Measurements from ENCODE around the gene LINGO1. TPM values are rescaled to one million over a fixed set of nuclear protein-coding genes. Genes with fewer than 3 reads are reported as not detected.

The LINGO1 gene
- total and polyA plus RNA-seq, 2 donors (not counting 1 experiment from before 2014, with no cell fraction given): 0.05 TPM; not detected in 1

GRCh38 chr15:77605547-77605946, 27.2 kb downstream of the LINGO1 start:
- H3K36me3 ChIP-seq (ENCODE audit: control insufficient read depth, insufficient read depth, low read length): no peaks in the 10 kb centered on the region
- TF ChIP-seq CTCF (conservative IDR thresholded peaks at IDR 0.05 in 1 of 2, IDR thresholded peaks at IDR 0.05 in 1 of 2; ENCODE audit: low read depth in 1 of 2, low read length in 2 of 2) (no peak), EZH2 (IDR thresholded peaks at IDR 0.05; ENCODE audit: low read length, missing control alignments) (no peak)
- H3K27me3 ChIP-seq (ENCODE audit: control insufficient read depth, insufficient read depth, low read length): peaks cover 3% of the 10 kb centered on the region
- no peak for DNase-seq (ENCODE audit: low read depth in 2 of 2)
- H3K27ac ChIP-seq (ENCODE audit: insufficient read depth, low read length): no peak overlapping the region
- no peak overlapping the region for H3K9ac ChIP-seq (ENCODE audit: insufficient read depth, low read length)
- peaks cover 3% of the 10 kb centered on the region for H3K4me1 ChIP-seq (ENCODE audit: control insufficient read depth, extremely low read depth, insufficient read depth, low read length)
- H3K4me3 ChIP-seq (replicated peaks in 1 of 4; ENCODE audit: control extremely low read depth in 1 of 4, insufficient read depth in 1 of 4, low read depth in 3 of 4, low read length in 4 of 4): no peak overlapping the region
- no peaks in the 10 kb centered on the region for H3K79me2 ChIP-seq (ENCODE audit: control insufficient read depth, insufficient read depth, low read length)
- H3K9me3 ChIP-seq (ENCODE audit: control insufficient read depth, insufficient read depth, low read depth, low read length): no peaks in the 10 kb centered on the region
- H2AFZ ChIP-seq (ENCODE audit: low read length): no peak overlapping the region
- H3K4me2 ChIP-seq (ENCODE audit: extremely low read depth, insufficient read depth, low read length): no peak overlapping the region
- H4K20me1 ChIP-seq (ENCODE audit: control insufficient read depth, extremely low read depth, insufficient read depth, low read length): no peaks in the 10 kb centered on the region

GRCh38 chr15:77604973-77605372, 27.7 kb downstream of the LINGO1 start:
- Histone ChIP-seq H4K20me1 (ENCODE audit: control insufficient read depth, extremely low read depth, insufficient read depth, low read length) (no peaks in the 10 kb centered on the region), H2AFZ (ENCODE audit: low read length) (no peak overlapping the region), H3K27me3 (ENCODE audit: control insufficient read depth, insufficient read depth, low read length) (peaks cover 3% of the 10 kb centered on the region), H3K9me3 (ENCODE audit: control insufficient read depth, insufficient read depth, low read depth, low read length) (no peaks in the 10 kb centered on the region), H3K4me2 (ENCODE audit: extremely low read depth, insufficient read depth, low read length) (no peak overlapping the region), H3K27ac (ENCODE audit: insufficient read depth, low read length) (no peak overlapping the region), H3K4me3 (replicated peaks in 1 of 4; ENCODE audit: control extremely low read depth in 1 of 4, insufficient read depth in 1 of 4, low read depth in 3 of 4, low read length in 4 of 4) (no peak overlapping the region), H3K9ac (ENCODE audit: insufficient read depth, low read length) (no peak overlapping the region), H3K4me1 (ENCODE audit: control insufficient read depth, extremely low read depth, insufficient read depth, low read length) (peaks cover 3% of the 10 kb centered on the region), H3K36me3 (ENCODE audit: control insufficient read depth, insufficient read depth, low read length) (no peaks in the 10 kb centered on the region), H3K79me2 (ENCODE audit: control insufficient read depth, insufficient read depth, low read length) (no peaks in the 10 kb centered on the region)
- no peak for TF ChIP-seq EZH2 (IDR thresholded peaks at IDR 0.05; ENCODE audit: low read length, missing control alignments)
- TF ChIP-seq CTCF (conservative IDR thresholded peaks at IDR 0.05 in 1 of 2, IDR thresholded peaks at IDR 0.05 in 1 of 2; ENCODE audit: low read depth in 1 of 2, low read length in 2 of 2): no peak
- DNase-seq (ENCODE audit: low read depth in 2 of 2): no peak

- H3K79me2 ChIP-seq (ENCODE audit: control insufficient read depth, insufficient read depth, low read length): no peaks in the 10 kb centered on the region
- no peak overlapping the region for H2AFZ ChIP-seq (ENCODE audit: low read length)
- H4K20me1 ChIP-seq (ENCODE audit: control insufficient read depth, extremely low read depth, insufficient read depth, low read length): no peaks in the 10 kb centered on the region
- no peak overlapping the region for H3K9ac ChIP-seq (ENCODE audit: insufficient read depth, low read length)
- peaks cover 3% of the 10 kb centered on the region for H3K27me3 ChIP-seq (ENCODE audit: control insufficient read depth, insufficient read depth, low read length)
- peaks cover 3% of the 10 kb centered on the region for H3K4me1 ChIP-seq (ENCODE audit: control insufficient read depth, extremely low read depth, insufficient read depth, low read length)
- no peaks in the 10 kb centered on the region for H3K36me3 ChIP-seq (ENCODE audit: control insufficient read depth, insufficient read depth, low read length)
- no peak overlapping the region for H3K4me3 ChIP-seq (replicated peaks in 1 of 4; ENCODE audit: control extremely low read depth in 1 of 4, insufficient read depth in 1 of 4, low read depth in 3 of 4, low read length in 4 of 4)
- H3K4me2 ChIP-seq (ENCODE audit: extremely low read depth, insufficient read depth, low read length): no peak overlapping the region
- H3K9me3 ChIP-seq (ENCODE audit: control insufficient read depth, insufficient read depth, low read depth, low read length): no peaks in the 10 kb centered on the region
- DNase-seq (ENCODE audit: low read depth in 2 of 2): no peak
- H3K27ac ChIP-seq (ENCODE audit: insufficient read depth, low read length): no peak overlapping the region
- TF ChIP-seq CTCF (conservative IDR thresholded peaks at IDR 0.05 in 1 of 2, IDR thresholded peaks at IDR 0.05 in 1 of 2; ENCODE audit: low read depth in 1 of 2, low read length in 2 of 2): no peak
- TF ChIP-seq EZH2 (IDR thresholded peaks at IDR 0.05; ENCODE audit: low read length, missing control alignments): no peak
Measured at GRCh38 chr15:77603611-77604336, 28.9 kb downstream of the LINGO1 start.

Measured in fibroblast of lung (primary cell).